HL-60 (cell line): ENCODE results near the gene WNT3.

Source experiments
- DNase-seq, 2 experiments: peaks; one replicate each; pipeline ENCODE4 v3.0.0-alpha.2; 2010 to 2020; ENCODE audit warnings: low read depth in 1 of 2, low spot score in 1 of 2
- H3K27ac ChIP-seq: fragments of 250-450 bp; sonication (Bioruptor Pico); replicated peaks from 2 replicates; pipeline ENCODE4 v1.5.1; 2020; ENCODE audit warnings: mild to moderate bottlenecking, moderate library complexity
- H3K27me3 ChIP-seq: fragments of 250-450 bp; sonication (Bioruptor Pico); 2 replicates; pipeline ENCODE4 v1.5.1; 2021; ENCODE audit warnings: mild to moderate bottlenecking, moderate library complexity; ENCODE audit not compliant: insufficient read depth, poor library complexity, severe bottlenecking
- H3K4me3 ChIP-seq: replicated peaks from 2 replicates; pipeline ENCODE4 v1.5.1; 2011; ENCODE audit warnings: mild to moderate bottlenecking, control low read depth, low read length; ENCODE audit not compliant: insufficient read depth
- CTCF ChIP-seq: IDR thresholded peaks from one replicate; pipeline ENCODE4 v1.5.1; 2011; ENCODE audit warnings: low read length, control low read depth, inconsistent platforms; ENCODE audit not compliant: insufficient read depth
- GABPA ChIP-seq: IDR thresholded peaks from 2 replicates; pipeline ENCODE4 v1.6.1; 2012; ENCODE audit warnings: low read depth
- POLR2AphosphoS5 ChIP-seq: IDR thresholded peaks from 2 replicates; pipeline ENCODE4 v1.6.1; 2012; ENCODE audit warnings: low read depth
- REST ChIP-seq: IDR thresholded peaks from 2 replicates; pipeline ENCODE4 v1.6.1; 2012; ENCODE audit warnings: low read depth; ENCODE audit not compliant: insufficient replicate concordance
- SPI1 ChIP-seq: IDR thresholded peaks from 2 replicates; pipeline ENCODE4 v1.6.1; 2012; ENCODE audit warnings: low read depth, mild to moderate bottlenecking, borderline replicate concordance

The WNT3 gene

GRCh38 chr17:46848534-46848933 lies 30.0 kb upstream of the WNT3 start:
- TF ChIP-seq SPI1 = no peak
- no peak for TF ChIP-seq REST
- TF ChIP-seq POLR2AphosphoS5 = no peak
- no peak for TF ChIP-seq CTCF
- no peak for TF ChIP-seq GABPA
- H3K27me3 ChIP-seq = peaks cover 31% of the 10 kb centered on the region
- H3K4me3 ChIP-seq = no peak overlapping the region
- DNase-seq = no peak
- H3K27ac ChIP-seq = no peak overlapping the region

GRCh38 chr17:46847204-46848191 lies 29.0 kb upstream of the WNT3 start:
- Histone ChIP-seq H3K4me3 (no peak overlapping the region), H3K27me3 (peaks cover 25% of the 10 kb centered on the region), H3K27ac (no peak overlapping the region)
- TF ChIP-seq REST (no peak), CTCF (no peak), POLR2AphosphoS5 (no peak), GABPA (no peak), SPI1 (no peak)
- DNase-seq = no peak

GRCh38 chr17:46842835-46843234 lies 24.3 kb upstream of the WNT3 start:
- TF ChIP-seq GABPA (no peak), POLR2AphosphoS5 (no peak), SPI1 (no peak), REST (no peak), CTCF (no peak)
- no peak overlapping the region for H3K27ac ChIP-seq
- H3K4me3 ChIP-seq = no peak overlapping the region
- peak in 1 of 2 experiments; percentile 16 for DNase-seq
- H3K27me3 ChIP-seq = peaks cover 2% of the 10 kb centered on the region
